ENCODE data around the gene RRP1. TPM values are rescaled to one million over a fixed set of nuclear protein-coding genes. Genes with fewer than 3 reads are reported as not detected.

RRP1 gene
- total RNA-seq, 4 donors from 2014 or later: 8.2 to 21.4 (median 17.0) TPM

DNA sequence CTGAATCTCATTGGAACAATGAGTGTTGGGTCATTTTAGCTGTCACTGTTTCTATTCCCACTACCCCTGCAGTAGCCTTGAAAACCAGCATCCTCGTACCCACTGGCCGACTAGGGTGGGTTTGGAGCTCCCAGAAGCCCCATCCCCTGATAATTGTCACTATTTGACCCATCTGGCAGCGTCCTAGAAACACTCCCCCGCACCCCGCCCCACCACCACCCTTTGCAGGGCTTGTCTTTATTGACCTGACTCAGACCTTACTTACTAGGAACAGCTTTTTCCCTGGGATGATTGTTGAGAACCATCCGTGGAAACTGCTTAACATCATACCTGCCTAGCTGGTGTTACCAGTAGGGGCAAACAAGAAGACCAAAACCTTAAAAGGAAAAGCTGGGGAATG, 47.2 kb downstream of the RRP1 start:
- no peak for TF ChIP-seq CTCF (IDR thresholded peaks at IDR 0.05; ENCODE audit: low read depth)

GRCh38 chr21:43840259-43840658, 50.9 kb downstream of the RRP1 start:
- TF ChIP-seq CTCF (IDR thresholded peaks at IDR 0.05; ENCODE audit: low read depth): no peak

DNA sequence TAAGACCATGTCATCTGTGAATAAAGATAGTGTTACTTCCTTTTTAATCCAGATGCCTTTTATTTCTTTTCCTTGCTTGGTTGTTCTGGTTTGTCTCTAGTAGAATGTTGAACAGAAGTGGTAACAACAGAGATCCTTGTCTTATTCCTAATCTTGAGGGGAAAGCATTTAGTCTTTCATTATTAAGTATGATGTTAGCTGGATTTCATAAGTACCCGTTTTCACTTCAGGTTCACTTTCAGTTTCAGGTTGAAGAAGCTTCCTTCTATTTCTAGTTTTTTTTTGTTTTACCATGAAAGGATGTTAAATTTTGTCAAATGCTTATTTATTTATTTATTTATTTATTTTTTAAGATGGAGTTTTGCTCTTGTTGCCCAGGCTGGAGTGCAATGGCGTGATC, 53.4 kb downstream of the RRP1 start:
- no peak for TF ChIP-seq CTCF (IDR thresholded peaks at IDR 0.05; ENCODE audit: low read depth)

GRCh38 chr21:43845386-43845785, 56.0 kb downstream of the RRP1 start:
- no peak for TF ChIP-seq CTCF (IDR thresholded peaks at IDR 0.05; ENCODE audit: low read depth)

DNA sequence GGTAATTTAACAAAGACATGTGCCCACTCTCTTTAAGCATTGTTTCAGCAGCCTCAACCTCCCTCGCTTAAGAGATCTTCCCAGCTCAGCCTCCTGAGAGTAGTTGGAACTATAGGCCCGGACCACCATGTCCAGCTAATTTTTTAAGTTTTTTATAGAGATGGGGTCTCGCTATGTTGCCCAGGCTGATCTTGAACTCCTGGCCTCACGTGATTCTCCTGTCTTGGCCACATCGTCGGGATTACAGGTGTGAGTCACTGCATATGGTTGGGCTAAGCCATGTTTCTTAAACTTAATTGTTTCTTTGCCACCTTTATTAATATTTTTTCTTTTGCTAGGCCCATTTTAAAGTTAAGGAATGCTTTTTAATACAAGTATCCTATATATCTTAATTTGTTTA, 57.1 kb downstream of the RRP1 start:
- no peak for TF ChIP-seq CTCF (IDR thresholded peaks at IDR 0.05; ENCODE audit: low read depth)

DNA sequence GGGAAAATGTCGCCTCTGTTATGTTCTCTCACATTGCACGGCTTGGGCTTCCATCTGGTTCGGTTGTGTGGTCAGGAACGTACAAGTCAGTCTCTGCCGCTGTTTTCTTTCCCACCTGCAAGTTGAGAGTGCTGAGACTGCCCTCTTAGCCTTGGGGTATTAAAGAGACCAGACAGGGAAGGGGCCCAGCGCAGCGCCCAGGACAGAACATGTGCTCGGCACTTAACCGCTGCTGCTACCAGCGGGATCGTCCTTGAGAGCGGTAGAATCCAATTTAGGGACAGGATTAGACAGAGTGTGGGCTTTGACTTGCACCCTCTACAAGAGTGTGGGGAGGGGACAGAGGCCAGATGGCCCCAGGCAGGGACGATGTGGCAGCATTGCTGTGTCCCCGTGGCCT, 57.9 kb downstream of the RRP1 start:
- TF ChIP-seq CTCF (IDR thresholded peaks at IDR 0.05; ENCODE audit: low read depth): no peak

DNA sequence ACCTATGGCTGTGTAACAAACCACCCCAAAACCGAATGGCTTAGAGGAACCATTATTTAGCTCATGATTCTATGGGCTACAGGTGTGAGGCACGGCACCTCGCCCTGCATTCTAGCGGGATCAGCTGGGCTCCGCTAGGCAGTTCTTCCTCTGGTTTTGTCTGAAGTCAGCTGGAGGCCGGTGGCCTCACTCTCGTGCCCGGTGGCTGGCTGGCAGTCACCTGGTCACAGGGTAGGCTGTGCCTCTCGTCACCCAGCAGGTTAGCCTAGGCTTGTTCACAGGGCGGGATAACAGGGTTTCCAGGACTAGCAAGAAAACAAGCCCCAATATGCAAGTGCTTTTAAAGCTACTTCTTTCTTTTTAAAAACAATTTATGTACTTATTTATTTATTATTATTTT, 59.4 kb downstream of the RRP1 start:
- no peak for TF ChIP-seq CTCF (IDR thresholded peaks at IDR 0.05; ENCODE audit: low read depth)

All from subcutaneous adipose tissue (tissue), 4 donors.